AG04450 (cell line): Measurements from ENCODE around the gene KRTAP5-6. TPM values are rescaled to one million over a fixed set of nuclear protein-coding genes. Genes with fewer than 3 reads are reported as not detected.
"Not testable (repeated sequence)": the region's sequence is repeated elsewhere in the genome, so short reads cannot be mapped to it uniquely, and the experiment has no call there.

Experiments
- CTCF ChIA-PET: fragments of 300-600, 350-600 bp; formaldehyde crosslinking; extraction: SDS; loops from one replicate; lab custom pipeline; 2022; ENCODE audit warnings: antibody characterized with exemption, inconsistent platforms; lab: Charles Lee
- POLR2A ChIA-PET: fragments of 350-600 bp; formaldehyde crosslinking; extraction: SDS; loops from one replicate; lab custom pipeline; 2021; ENCODE audit warnings: antibody characterized with exemption, inconsistent platforms; lab: Yijun Ruan, JAX
- DNase-seq: peaks from one replicate; pipeline ENCODE4 v3.0.0-alpha.2; 2011; ENCODE audit warnings: low read depth, low spot score
- H3K27ac ChIP-seq: one replicate; pipeline ENCODE4 v1.5.1; 2012; ENCODE audit warnings: low read depth, low read length, control low read depth
- H3K27me3 ChIP-seq: one replicate; pipeline ENCODE4 v1.6.0; 2012; ENCODE audit warnings: low read length; ENCODE audit not compliant: control insufficient read depth, insufficient read depth
- H3K4me3 ChIP-seq: 2 replicates; pipeline ENCODE4 v1.5.1; 2011; ENCODE audit warnings: mild to moderate bottlenecking, low read depth, low read length, control low read depth
- H3K9me3 ChIP-seq: 2 replicates; pipeline ENCODE4 v1.5.1; 2012; ENCODE audit warnings: low read length; ENCODE audit not compliant: control insufficient read depth, insufficient read depth
- polyA plus RNA-seq: library from polyadenylated mRNA; depleted of rRNA; stranded (reverse); fragments of >200 nt; gene quantifications from 2 replicates; pipeline ENCODE4 v1.2.3, GENCODE V29; 2011
- TF ChIP-seq, protein P1 (sequence below): IDR thresholded peaks from 2 replicates; pipeline ENCODE4 v1.5.1; 2011; ENCODE audit warnings: low read depth, low read length, control low read depth, inconsistent platforms

Gene KRTAP5-6
- polyA plus RNA-seq, 1 experiment: not detected

DNA sequence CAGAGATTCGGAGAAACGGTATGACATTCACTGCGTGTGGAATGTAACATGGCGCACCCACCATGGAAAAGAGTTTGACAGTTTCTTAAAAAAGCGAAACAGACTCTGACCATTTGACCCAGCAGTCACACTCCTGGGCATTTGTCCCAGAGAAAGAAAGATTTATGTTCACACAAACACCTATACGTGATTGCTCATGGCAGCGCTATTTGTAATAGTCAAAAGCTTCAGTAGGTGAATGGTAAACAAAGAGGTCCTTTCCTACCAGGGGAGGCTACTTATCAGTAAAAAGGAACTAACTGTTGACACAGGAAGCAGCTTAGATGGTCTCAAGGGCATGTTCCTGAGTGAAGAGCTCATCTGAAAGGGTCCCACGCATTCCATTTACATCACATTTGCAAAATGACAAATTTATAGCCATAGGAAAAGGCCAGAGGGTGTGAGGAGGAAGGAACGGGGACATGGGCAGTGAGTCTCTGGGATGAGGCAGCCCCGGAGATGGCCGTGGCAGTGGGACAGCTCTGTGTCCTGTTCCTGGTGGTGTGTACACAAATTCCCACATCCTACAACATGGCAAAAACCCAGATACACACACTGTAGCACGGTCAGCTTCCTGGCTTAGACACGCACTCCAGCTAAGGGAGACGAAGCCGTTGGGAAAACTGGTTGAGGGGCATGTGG, 14.6 kb upstream of the KRTAP5-6 start:
- Histone ChIP-seq H3K9me3 (peaks cover 3% of the 10 kb centered on the region; the same call in 1 of the 2 replicates), H3K27me3 (peaks cover 4% of the 10 kb centered on the region), H3K27ac (no peak overlapping the region), H3K4me3 (no peak overlapping the region)
- DNase-seq: no peak
- POLR2A ChIA-PET: no interaction called here
- TF ChIP-seq, protein P1, sequence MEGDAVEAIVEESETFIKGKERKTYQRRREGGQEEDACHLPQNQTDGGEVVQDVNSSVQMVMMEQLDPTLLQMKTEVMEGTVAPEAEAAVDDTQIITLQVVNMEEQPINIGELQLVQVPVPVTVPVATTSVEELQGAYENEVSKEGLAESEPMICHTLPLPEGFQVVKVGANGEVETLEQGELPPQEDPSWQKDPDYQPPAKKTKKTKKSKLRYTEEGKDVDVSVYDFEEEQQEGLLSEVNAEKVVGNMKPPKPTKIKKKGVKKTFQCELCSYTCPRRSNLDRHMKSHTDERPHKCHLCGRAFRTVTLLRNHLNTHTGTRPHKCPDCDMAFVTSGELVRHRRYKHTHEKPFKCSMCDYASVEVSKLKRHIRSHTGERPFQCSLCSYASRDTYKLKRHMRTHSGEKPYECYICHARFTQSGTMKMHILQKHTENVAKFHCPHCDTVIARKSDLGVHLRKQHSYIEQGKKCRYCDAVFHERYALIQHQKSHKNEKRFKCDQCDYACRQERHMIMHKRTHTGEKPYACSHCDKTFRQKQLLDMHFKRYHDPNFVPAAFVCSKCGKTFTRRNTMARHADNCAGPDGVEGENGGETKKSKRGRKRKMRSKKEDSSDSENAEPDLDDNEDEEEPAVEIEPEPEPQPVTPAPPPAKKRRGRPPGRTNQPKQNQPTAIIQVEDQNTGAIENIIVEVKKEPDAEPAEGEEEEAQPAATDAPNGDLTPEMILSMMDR: no peak
- CTCF ChIA-PET: interaction anchor here (0.7 to 5.6 kb wide), 4 partner anchors 10 to 354 kb away, joined by 3 to 54 read pairs (median 6); no protein-coding TSS in a partner anchor

DNA sequence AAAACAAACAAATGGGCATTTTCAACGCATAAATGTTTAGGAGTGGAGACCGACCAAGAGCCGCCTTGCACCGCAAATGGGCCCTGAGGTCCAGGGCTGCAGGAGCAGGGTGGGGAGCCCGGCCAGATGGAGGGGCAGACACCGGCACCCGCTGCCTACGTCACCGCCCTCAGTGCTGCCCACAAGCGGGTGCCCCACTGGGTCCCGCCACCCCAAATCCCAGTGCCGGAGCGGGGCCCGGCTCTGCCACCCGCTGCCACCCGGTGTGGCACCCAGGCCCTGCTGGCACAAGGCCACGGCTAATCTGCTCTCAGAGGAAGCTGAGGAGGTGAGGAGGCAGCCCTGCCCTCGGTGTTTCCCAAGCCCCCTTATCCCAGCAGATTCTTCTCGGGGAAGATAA, 13.8 kb upstream of the KRTAP5-6 start:
- H3K27ac ChIP-seq, POLR2A ChIA-PET, H3K4me3 ChIP-seq, H3K27me3 ChIP-seq, DNase-seq, H3K9me3 ChIP-seq: not testable (repeated sequence)
- CTCF ChIA-PET: interaction anchor here (0.9 to 5.6 kb wide), 2 partner anchors 10 to 150 kb away, joined by 4 to 54 read pairs; no protein-coding TSS in a partner anchor

DNA sequence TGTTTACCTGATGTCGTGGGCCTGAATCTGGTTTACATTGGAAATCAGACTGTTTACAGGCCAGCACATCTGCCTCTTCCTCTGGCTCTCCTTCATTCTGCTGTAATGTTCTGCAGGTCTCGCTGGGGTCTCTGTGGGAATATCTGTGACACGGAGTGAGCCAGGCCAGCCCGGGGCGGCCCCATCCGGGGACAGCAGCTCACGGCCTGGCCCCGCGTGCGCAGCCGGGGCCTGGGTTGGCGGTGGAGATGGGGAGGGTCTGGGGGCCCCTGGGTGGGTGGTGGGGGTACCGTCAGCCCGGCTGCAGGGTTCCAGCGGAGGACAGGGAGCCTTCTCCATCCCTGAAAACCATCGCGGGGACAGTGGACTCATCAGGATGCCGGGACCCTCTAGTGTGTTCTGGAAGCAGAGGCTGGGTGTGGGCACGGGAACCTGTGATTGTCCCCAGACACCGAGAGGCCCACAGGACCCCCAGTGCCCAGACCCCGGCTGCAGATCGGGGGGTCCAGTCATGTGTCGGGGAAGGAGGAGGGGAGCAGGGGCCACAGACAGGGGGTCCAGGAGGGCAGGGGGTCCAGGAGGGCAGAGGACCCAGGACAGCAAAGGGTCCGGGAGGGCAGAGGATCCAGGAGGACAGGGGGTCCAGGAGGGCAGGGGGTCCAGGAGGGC, 13.0 kb upstream of the KRTAP5-6 start:
- H3K27ac ChIP-seq, DNase-seq, H3K27me3 ChIP-seq, H3K4me3 ChIP-seq, H3K9me3 ChIP-seq, CTCF ChIA-PET, POLR2A ChIA-PET: not testable (repeated sequence)

DNA sequence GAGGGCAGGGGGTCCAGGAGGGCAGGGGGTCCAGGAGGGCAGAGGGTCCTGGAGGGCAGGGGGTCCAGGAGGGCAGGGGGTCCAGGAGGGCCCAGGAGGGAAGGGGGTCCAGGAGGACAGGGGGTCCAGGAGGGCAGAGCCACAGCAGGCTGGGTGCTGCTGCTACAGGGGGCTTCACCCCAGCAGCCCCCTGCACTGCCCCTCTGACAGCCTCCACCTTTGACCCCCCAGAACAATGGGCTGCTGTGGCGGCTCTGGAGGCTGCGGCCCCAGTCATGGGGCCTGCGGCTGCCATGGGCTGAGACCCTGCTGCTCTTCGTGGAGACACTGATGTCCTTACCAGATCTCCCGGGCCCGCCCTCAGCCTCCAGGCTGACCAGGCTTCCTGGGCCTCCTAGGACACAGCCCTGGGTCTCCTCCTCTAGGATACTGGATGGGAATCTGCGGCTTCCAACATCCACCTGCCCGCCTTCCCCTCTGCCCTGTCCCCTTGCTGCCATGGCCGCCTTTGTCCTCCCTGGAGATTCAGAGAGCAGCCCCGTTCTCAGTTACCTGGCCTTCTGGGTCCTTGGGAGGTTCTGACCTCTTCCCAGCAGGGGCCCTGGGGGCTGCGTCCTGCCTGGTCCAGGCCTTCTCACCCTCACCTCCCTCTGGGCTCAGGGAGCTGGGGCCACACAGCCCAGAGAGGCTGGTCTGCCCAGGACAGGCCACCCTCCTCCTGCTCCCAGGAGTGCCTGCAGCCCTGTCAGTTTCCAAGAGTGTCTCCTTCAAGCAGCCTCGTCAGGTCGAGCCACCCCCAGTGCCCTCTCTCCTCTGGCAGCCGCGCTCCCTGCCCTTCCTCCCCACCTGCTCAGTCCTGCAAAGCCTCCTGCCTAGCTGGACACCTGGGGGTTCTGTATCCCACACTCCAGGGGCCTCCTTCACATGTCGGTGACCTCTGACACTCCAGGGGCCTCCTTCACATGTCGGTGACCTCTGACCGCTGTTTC, 11.8 kb upstream of the KRTAP5-6 start:
- H3K27me3 ChIP-seq, POLR2A ChIA-PET, H3K9me3 ChIP-seq, CTCF ChIA-PET, H3K27ac ChIP-seq, H3K4me3 ChIP-seq, DNase-seq: not testable (repeated sequence)

DNA sequence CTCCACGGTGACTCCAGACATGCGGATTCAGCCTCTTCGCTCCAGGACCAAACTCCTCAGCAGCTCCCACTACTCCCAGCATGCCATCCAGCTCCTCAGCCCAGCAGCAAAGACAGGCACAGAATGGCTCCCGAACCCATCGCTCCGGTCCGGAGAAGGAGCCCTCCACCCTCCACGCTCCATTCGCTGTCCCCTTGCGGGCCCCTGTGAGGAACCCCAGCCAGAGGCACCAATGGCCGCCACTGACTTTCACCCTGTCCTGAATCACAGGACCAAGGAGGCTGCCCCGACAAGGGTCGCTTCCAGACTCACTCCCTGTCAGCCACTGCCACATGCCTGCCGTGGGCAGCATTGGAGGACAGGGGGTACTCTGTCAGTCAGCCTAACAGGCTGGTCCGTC, 10.8 kb upstream of the KRTAP5-6 start:
- DNase-seq, H3K9me3 ChIP-seq, CTCF ChIA-PET, H3K4me3 ChIP-seq, POLR2A ChIA-PET, H3K27ac ChIP-seq: not testable (repeated sequence)
- peaks cover 14% of the 10 kb centered on the region for H3K27me3 ChIP-seq

DNA sequence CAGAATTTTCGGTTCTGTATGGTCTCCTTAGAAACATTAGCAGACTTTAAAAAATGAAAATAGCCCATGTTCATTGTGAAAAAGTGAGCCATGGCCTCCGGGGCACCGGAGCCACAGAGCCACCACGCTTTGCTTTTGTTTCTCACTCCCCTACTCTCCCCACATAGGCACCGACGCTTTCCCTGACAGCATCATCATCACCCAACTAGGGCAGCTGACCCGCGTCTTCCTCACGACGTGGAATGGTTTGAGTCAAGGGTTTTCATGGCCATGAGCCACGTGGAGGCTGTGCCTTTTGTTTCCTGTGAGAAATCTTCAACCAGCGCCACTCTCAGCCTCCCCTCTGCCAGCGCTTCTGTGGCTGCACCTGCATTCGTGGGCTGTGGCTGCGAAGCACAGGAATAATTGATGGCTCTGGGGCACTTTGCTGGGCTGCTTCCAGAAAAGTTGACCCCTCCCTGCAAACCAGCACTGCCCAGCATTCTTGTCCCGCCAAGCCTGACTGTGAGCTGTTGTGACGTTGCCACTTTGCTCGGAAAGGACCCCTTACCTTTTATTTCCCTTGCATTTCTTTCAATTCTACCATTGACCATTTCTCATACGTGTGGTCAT, 8.6 kb upstream of the KRTAP5-6 start:
- CTCF ChIA-PET: interaction anchor here (0.5 kb wide), 1 partner anchor 739 kb away, joined by 3 read pairs; no protein-coding TSS in a partner anchor
- H3K27me3 ChIP-seq: peaks cover 19% of the 10 kb centered on the region
- H3K4me3 ChIP-seq, H3K27ac ChIP-seq, H3K9me3 ChIP-seq, DNase-seq, POLR2A ChIA-PET: not testable (repeated sequence)

DNA sequence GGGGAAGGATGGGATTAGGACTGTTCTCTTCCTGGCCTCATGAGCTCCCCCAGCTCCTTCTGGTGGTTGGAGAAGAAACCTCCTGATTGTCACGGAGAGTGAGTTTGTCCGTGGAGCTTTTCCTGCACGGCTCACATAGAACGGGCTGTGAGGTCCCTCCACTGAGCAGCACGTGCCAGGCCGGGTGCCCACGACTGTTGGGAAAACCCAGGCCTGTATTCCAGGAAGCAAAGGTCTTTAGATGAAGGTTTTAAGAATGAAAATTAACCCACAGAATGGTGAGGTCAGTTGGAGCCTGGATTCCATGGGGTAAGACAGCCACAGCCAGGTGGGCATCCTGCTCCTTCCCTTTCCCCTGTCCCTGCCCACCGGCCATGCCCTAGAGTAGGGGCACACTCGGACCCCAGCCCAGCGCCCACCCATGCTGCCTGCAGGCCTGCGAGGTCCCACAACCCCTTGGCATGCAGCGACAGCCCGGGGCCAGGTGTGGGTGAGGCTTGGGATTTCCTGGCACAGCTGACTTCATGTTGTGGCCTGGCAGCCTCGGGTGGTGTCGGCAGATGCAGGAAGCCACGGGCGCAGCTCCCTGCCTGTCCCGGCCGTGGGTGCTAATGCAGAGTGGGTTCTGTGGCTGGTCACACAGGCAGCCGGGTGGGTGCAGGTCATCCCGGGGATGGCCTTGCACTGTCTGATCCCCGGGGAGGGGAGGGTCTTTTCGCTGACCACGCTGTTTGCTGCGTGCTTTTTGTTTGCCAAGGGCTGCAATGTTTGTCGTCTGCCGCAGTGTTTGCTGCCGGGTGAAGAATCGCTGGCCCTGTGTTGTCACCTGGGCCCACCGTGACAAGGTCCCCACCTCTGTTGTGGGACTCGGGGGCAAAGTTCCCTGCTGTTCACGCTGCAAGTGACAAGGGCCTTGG, 7.5 kb upstream of the KRTAP5-6 start:
- H3K4me3 ChIP-seq, H3K9me3 ChIP-seq, H3K27ac ChIP-seq, DNase-seq, POLR2A ChIA-PET: not testable (repeated sequence)
- CTCF ChIA-PET: interaction anchor here (0.5 kb wide), 1 partner anchor 740 kb away, joined by 3 read pairs; no protein-coding TSS in a partner anchor
- peaks cover 19% of the 10 kb centered on the region for H3K27me3 ChIP-seq
